ENCODE data around the gene STARD13.
A peak's percentile ranks its signal among the peaks of the same experiment; 100 is the strongest.

STARD13 gene

GRCh38 chr13:33262997-33263396 lies 22.6 kb downstream of the STARD13 start:
- H4K91ac ChIP-seq (ENCODE audit: low read length): no peak overlapping the region
- H3K27me3 ChIP-seq (ENCODE audit: control insufficient read depth in 1 of 2, insufficient read depth in 1 of 2, low read length in 2 of 2): no peaks in the 10 kb centered on the region
- peaks cover 13% of the 10 kb centered on the region for H3K4me1 ChIP-seq (ENCODE audit: control insufficient read depth, insufficient read depth, low read depth, low read length)
- H3K4me3 ChIP-seq (ENCODE audit: insufficient read depth in 1 of 2, low read depth in 1 of 2, low read length in 2 of 2): no peak overlapping the region
- no peak overlapping the region for H3K23ac ChIP-seq (ENCODE audit: low read length in 2 of 2)
- no peak overlapping the region for H2AFZ ChIP-seq (ENCODE audit: low read depth, low read length)
- H3K79me1 ChIP-seq (replicated peaks; ENCODE audit: low read length, poor library complexity, severe bottlenecking): peaks cover 14% of the 10 kb centered on the region
- H3K4me2 ChIP-seq (ENCODE audit: low read length, poor library complexity, severe bottlenecking): no peak overlapping the region
- H3K4ac ChIP-seq (ENCODE audit: low read depth in 1 of 2, low read length in 2 of 2): no peak overlapping the region
- no peak overlapping the region for H4K8ac ChIP-seq (ENCODE audit: low read length)
- H2BK12ac ChIP-seq (ENCODE audit: low read length in 2 of 2): no peak overlapping the region
- H3K14ac ChIP-seq (ENCODE audit: low read length in 2 of 2): no peak overlapping the region
- no peak overlapping the region for H3K9ac ChIP-seq (ENCODE audit: low read length)
- peak overlapping the region; percentile 82 for H2AK5ac ChIP-seq (ENCODE audit: low read length, severe bottlenecking)
- peak overlapping the region; percentile 5 for H3K27ac ChIP-seq (ENCODE audit: low read length, poor library complexity, severe bottlenecking)
- 92% methylated on average over 2 of the region's 2 CpGs for WGBS
- DNase-seq: no peak
- no peak overlapping the region for H2BK120ac ChIP-seq (ENCODE audit: low read depth, low read length)
- H3K9me3 ChIP-seq (ENCODE audit: control insufficient read depth, low read length): no peaks in the 10 kb centered on the region
- H3K18ac ChIP-seq (ENCODE audit: low read depth in 1 of 2, low read length in 2 of 2): peak overlapping the region in 1 of 2 experiments; percentile 47
- no peak overlapping the region for H2BK5ac ChIP-seq (ENCODE audit: low read depth, low read length, poor library complexity, severe bottlenecking)
- peak overlapping the region; percentile 32 for H2BK15ac ChIP-seq (ENCODE audit: low read depth, poor library complexity, severe bottlenecking)
- H3K36me3 ChIP-seq (ENCODE audit: control insufficient read depth in 1 of 2, insufficient read depth in 2 of 2, low read depth in 1 of 2, low read length in 2 of 2): peaks cover 0 to 10% of the 10 kb centered on the region in 2 experiments

DNA sequence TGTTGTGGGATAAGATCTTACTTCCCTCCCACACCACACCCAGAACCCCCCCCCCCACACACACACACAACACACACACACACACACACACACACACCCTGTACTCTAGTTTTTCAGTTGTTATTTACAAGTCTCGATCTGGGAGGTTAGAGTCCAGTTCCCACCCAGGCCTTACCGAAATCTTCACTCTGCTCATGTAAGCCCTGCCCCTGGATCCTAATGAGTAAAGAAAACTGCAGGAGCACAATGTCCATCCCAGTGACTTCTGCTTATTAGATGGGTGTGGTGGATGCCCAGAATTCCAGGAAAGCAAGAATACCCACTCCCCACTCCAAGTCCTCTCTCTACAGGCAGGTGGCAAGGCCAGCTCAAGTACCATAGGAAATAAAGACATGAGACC lies 23.0 kb downstream of the STARD13 start:
- no peak overlapping the region for H4K91ac ChIP-seq (ENCODE audit: low read length)
- peak overlapping the region in 1 of 2 experiments; percentile 7 for H3K4ac ChIP-seq (ENCODE audit: low read depth in 1 of 2, low read length in 2 of 2)
- H2AK5ac ChIP-seq (ENCODE audit: low read length, severe bottlenecking): peak overlapping the region; percentile 82
- H3K4me3 ChIP-seq (ENCODE audit: insufficient read depth in 1 of 2, low read depth in 1 of 2, low read length in 2 of 2): no peak overlapping the region
- H3K9ac ChIP-seq (ENCODE audit: low read length): no peak overlapping the region
- 86% methylated on average over 1 of the region's 2 CpGs for WGBS
- no peak overlapping the region for H2AFZ ChIP-seq (ENCODE audit: low read depth, low read length)
- peak overlapping the region; percentile 11 for H3K27ac ChIP-seq (ENCODE audit: low read length, poor library complexity, severe bottlenecking)
- H2BK5ac ChIP-seq (ENCODE audit: low read depth, low read length, poor library complexity, severe bottlenecking): peak overlapping the region; percentile 50
- peak overlapping the region in 1 of 2 experiments; percentile 38 for H2BK12ac ChIP-seq (ENCODE audit: low read length in 2 of 2)
- DNase-seq: no peak
- peaks cover 11% of the 10 kb centered on the region for H3K79me1 ChIP-seq (replicated peaks; ENCODE audit: low read length, poor library complexity, severe bottlenecking)
- no peak overlapping the region for H4K8ac ChIP-seq (ENCODE audit: low read length)
- H2BK120ac ChIP-seq (ENCODE audit: low read depth, low read length): no peak overlapping the region
- H3K27me3 ChIP-seq (ENCODE audit: control insufficient read depth in 1 of 2, insufficient read depth in 1 of 2, low read length in 2 of 2): no peaks in the 10 kb centered on the region
- H3K14ac ChIP-seq (ENCODE audit: low read length in 2 of 2): peak overlapping the region in 1 of 2 experiments; percentile 42
- H3K4me1 ChIP-seq (ENCODE audit: control insufficient read depth, insufficient read depth, low read depth, low read length): peaks cover 13% of the 10 kb centered on the region
- peaks cover 0 to 6% of the 10 kb centered on the region in 2 experiments for H3K36me3 ChIP-seq (ENCODE audit: control insufficient read depth in 1 of 2, insufficient read depth in 2 of 2, low read depth in 1 of 2, low read length in 2 of 2)
- H2BK15ac ChIP-seq (ENCODE audit: low read depth, poor library complexity, severe bottlenecking): peak overlapping the region; percentile 32
- H3K23ac ChIP-seq (ENCODE audit: low read length in 2 of 2): no peak overlapping the region
- no peak overlapping the region for H3K4me2 ChIP-seq (ENCODE audit: low read length, poor library complexity, severe bottlenecking)
- peak overlapping the region in 1 of 2 experiments; percentile 47 for H3K18ac ChIP-seq (ENCODE audit: low read depth in 1 of 2, low read length in 2 of 2)
- H3K9me3 ChIP-seq (ENCODE audit: control insufficient read depth, low read length): no peaks in the 10 kb centered on the region

GRCh38 chr13:33262062-33262487 lies 23.5 kb downstream of the STARD13 start:
- Histone ChIP-seq H3K4me2 (ENCODE audit: low read length, poor library complexity, severe bottlenecking) (no peak overlapping the region), H3K79me1 (replicated peaks; ENCODE audit: low read length, poor library complexity, severe bottlenecking) (peaks cover 9% of the 10 kb centered on the region), H3K4me1 (ENCODE audit: control insufficient read depth, insufficient read depth, low read depth, low read length) (peaks cover 13% of the 10 kb centered on the region), H3K18ac (ENCODE audit: low read depth in 1 of 2, low read length in 2 of 2) (peak overlapping the region in 1 of 2 experiments; percentile 52), H4K91ac (ENCODE audit: low read length) (peak overlapping the region; percentile 5), H3K23ac (ENCODE audit: low read length in 2 of 2) (peak overlapping the region in 1 of 2 experiments; percentile 36), H3K27ac (ENCODE audit: low read length, poor library complexity, severe bottlenecking) (peak overlapping the region; percentile 59), H3K14ac (ENCODE audit: low read length in 2 of 2) (peak overlapping the region in 1 of 2 experiments; percentile 74), H3K9ac (ENCODE audit: low read length) (no peak overlapping the region), H2BK5ac (ENCODE audit: low read depth, low read length, poor library complexity, severe bottlenecking) (no peak overlapping the region), H2BK120ac (ENCODE audit: low read depth, low read length) (no peak overlapping the region), H4K8ac (ENCODE audit: low read length) (peak overlapping the region; percentile 35), H3K4ac (ENCODE audit: low read depth in 1 of 2, low read length in 2 of 2) (peak overlapping the region in 1 of 2 experiments; percentile 44), H2AFZ (ENCODE audit: low read depth, low read length) (no peak overlapping the region), H3K27me3 (ENCODE audit: control insufficient read depth in 1 of 2, insufficient read depth in 1 of 2, low read length in 2 of 2) (no peaks in the 10 kb centered on the region), H3K9me3 (ENCODE audit: control insufficient read depth, low read length) (no peaks in the 10 kb centered on the region), H2AK5ac (ENCODE audit: low read length, severe bottlenecking) (peak overlapping the region; percentile 7), H3K4me3 (ENCODE audit: insufficient read depth in 1 of 2, low read depth in 1 of 2, low read length in 2 of 2) (no peak overlapping the region), H2BK15ac (ENCODE audit: low read depth, poor library complexity, severe bottlenecking) (no peak overlapping the region), H2BK12ac (ENCODE audit: low read length in 2 of 2) (peak overlapping the region in 1 of 2 experiments; percentile 75), H3K36me3 (ENCODE audit: control insufficient read depth in 1 of 2, insufficient read depth in 2 of 2, low read depth in 1 of 2, low read length in 2 of 2) (peaks cover 0 to under 1% of the 10 kb centered on the region in 2 experiments)
- DNase-seq: no peak
- WGBS: 41% methylated on average over 6 of the region's 6 CpGs

- no peak overlapping the region for H2BK120ac ChIP-seq (ENCODE audit: low read depth, low read length)
- H2BK15ac ChIP-seq (ENCODE audit: low read depth, poor library complexity, severe bottlenecking): no peak overlapping the region
- H4K91ac ChIP-seq (ENCODE audit: low read length): no peak overlapping the region
- no peak overlapping the region for H3K4ac ChIP-seq (ENCODE audit: low read depth in 1 of 2, low read length in 2 of 2)
- H2AFZ ChIP-seq (ENCODE audit: low read depth, low read length): no peak overlapping the region
- peaks cover 9% of the 10 kb centered on the region for H3K79me1 ChIP-seq (replicated peaks; ENCODE audit: low read length, poor library complexity, severe bottlenecking)
- no peak overlapping the region for H2BK5ac ChIP-seq (ENCODE audit: low read depth, low read length, poor library complexity, severe bottlenecking)
- H4K8ac ChIP-seq (ENCODE audit: low read length): no peak overlapping the region
- H2BK12ac ChIP-seq (ENCODE audit: low read length in 2 of 2): peak overlapping the region in 1 of 2 experiments; percentile 58
- no peak overlapping the region for H3K4me2 ChIP-seq (ENCODE audit: low read length, poor library complexity, severe bottlenecking)
- DNase-seq: no peak
- H3K18ac ChIP-seq (ENCODE audit: low read depth in 1 of 2, low read length in 2 of 2): no peak overlapping the region
- H3K9ac ChIP-seq (ENCODE audit: low read length): no peak overlapping the region
- H3K27ac ChIP-seq (ENCODE audit: low read length, poor library complexity, severe bottlenecking): peak overlapping the region; percentile 59
- H3K36me3 ChIP-seq (ENCODE audit: control insufficient read depth in 1 of 2, insufficient read depth in 2 of 2, low read depth in 1 of 2, low read length in 2 of 2): no peaks in the 10 kb centered on the region
- no peak overlapping the region for H3K4me3 ChIP-seq (ENCODE audit: insufficient read depth in 1 of 2, low read depth in 1 of 2, low read length in 2 of 2)
- H2AK5ac ChIP-seq (ENCODE audit: low read length, severe bottlenecking): peak overlapping the region; percentile 64
- H3K23ac ChIP-seq (ENCODE audit: low read length in 2 of 2): no peak overlapping the region
- WGBS: 95% methylated on average over 9 of the region's 9 CpGs
- H3K14ac ChIP-seq (ENCODE audit: low read length in 2 of 2): no peak overlapping the region
- peaks cover 13% of the 10 kb centered on the region for H3K4me1 ChIP-seq (ENCODE audit: control insufficient read depth, insufficient read depth, low read depth, low read length)
- H3K9me3 ChIP-seq (ENCODE audit: control insufficient read depth, low read length): no peaks in the 10 kb centered on the region
- no peaks in the 10 kb centered on the region for H3K27me3 ChIP-seq (ENCODE audit: control insufficient read depth in 1 of 2, insufficient read depth in 1 of 2, low read length in 2 of 2)
These were observed 24.0 kb downstream of the STARD13 start for GRCh38 chr13:33261387-33262061.
